RPMI7951 (cell line): Measurements from ENCODE around the gene GAPVD1. TPM values are rescaled to one million over a fixed set of nuclear protein-coding genes. Genes with fewer than 3 reads are reported as not detected.

Source experiments
- DNase-seq: peaks from one replicate; pipeline ENCODE4 v3.0.0-alpha.2; 2012; ENCODE audit warnings: low read depth
- total RNA-seq: library from RNA; depleted of rRNA; stranded (reverse); fragments of >200 nt; shearing (Covaris generic); gene quantifications from 2 replicates; pipeline ENCODE4 v1.2.3, GENCODE V29; 2014; rRNA removed

GAPVD1 gene
- total RNA-seq, 1 experiment from 2014 or later = 24.9 TPM

DNA sequence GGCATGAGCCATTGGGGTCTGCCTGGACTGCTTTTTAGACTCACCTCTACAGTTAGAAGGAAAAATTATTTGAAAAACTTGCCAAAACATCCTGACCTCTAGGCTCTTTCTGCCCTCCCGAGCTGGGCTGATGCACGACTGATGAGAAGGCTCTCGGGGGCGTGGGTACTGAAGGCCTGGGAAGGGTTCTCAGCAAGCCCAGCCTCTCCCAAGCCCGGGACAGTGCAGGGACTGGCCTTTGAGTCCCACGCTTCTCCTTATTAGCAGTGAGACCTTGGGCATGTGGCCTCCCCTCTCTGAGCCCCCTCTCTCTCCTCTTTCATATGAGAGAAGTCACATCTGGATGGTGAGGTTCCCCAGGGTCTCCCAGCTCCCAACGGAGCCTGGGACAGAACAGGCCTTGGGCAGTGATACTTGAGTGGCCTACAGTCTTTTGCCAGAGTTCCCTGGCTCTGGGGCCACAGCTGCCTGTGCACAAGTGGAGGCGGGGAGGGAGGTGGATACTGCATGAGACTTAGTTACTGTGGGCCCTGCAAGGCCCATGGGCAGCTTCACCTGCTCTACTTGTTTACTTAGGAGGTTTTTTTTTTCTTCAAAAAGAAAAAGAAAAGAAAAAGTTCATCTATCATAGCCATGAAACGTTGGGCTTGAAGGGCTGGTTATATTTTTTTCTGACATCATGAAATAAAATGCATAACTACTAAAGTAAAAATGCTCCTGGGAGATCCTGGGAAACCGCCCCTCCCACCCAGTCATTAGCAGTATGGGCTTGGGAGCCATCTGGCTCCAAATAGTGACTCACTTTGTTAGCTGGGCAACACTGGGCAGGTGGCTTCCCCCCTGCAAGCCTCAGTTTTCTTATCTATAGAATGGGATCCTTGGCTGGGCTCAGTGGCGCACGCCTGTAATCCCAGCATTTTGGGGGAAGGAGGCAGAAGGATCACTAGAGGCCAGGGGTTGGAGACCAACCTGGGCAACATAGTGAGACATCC, 139.4 kb downstream of the GAPVD1 start:
- no peak for DNase-seq

DNA sequence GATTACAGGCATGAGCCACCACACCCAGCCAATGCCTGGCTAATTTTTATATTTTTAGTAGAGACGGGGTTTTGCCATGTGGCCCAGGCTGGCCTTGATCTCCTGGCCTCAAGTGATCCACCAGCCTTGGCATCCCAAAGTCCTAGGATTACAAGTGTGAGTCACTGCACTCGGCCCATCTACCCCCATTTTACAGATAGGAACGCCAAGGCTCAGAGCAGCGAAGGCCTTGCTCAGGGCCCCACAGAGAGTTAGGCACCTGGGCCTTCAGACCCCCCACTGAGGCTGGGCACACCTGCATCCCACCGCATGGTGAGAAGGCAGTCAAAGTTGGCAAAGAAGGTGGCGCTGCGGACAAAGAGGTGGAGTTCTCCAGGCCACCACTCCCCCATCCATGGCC, 143.1 kb downstream of the GAPVD1 start:
- DNase-seq = no peak

DNA sequence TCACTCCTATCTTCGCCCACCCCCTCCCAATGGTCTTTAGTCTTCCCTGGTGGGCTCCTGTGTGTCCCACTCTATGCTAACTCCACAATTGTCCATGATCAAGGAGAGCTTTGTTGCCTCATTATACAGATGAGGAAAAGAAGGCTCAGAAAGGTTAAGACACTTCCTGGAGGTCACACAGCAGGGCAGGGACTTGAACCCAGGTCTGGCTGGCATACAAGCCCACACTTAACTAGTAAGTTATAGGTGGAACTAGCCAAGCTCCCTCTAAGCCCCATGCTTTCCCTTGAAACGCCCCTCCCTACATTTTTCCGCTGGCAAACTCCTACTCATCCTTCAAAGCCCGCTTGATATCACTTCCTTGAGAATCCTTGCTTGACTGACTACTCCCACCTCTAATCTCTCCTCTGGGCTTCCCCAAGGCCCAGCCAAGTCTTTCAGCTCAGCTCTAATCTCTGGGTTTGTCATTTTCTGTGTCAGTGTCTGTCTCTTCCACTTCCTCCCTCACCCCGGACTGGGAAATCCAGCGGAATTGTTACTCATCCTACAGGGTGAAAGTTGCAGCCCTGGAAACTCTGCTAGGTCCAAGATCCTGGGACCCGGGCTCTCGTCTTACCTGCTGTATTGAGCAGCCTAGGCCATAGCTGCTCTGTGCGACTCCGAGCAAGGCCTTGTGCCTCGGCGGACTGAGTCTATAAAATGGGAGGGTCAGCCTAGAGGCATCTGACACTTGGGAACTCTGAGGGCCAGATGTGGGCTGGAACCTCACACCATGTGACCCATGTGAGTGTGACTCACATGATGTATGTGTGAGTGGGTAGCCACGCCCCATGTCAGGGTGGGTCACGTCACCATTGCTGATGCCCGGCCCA, 144.5 kb downstream of the GAPVD1 start:
- DNase-seq = peak; percentile 73

DNA sequence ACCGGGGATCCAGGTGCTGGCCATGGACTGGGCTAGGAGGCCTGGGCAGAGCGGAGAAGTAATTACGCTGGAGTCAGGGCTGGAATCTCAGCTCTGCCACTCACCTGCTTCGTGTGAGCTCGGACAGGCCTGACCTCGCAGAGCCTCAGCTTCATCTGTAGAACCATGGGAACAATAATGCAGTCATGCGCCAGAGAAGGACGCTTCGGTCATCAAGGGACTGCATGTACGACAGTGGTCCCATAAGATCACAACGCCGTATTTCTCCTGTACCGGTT, 145.1 kb downstream of the GAPVD1 start:
- no peak for DNase-seq

DNA sequence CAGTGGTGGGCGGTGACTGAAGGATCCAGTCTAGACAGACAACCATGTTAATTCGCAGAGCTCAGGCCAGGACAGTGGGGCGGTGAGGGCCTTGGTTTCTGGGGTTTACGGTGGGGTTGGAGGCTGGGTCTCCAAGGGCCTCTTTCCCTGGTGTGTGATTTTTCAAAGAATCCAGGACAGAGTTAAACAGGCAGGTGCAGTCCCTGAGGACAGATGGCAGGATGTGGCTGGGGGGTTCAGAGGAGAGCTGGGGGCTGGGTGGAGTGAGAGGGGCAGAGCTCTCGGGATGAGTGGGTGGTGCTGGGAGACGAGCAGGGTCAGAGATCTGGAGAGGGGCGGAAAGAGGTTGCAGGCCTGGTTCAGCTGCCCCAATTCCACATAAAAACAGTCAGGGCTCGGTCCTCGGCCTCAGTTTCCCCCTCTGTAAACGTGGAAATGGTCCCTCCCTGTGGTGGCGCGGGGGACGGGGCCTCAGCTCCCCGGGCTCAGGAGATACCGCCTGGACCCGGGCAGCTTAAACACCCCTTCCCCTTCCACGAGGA, 145.9 kb downstream of the GAPVD1 start:
- DNase-seq = no peak

DNA sequence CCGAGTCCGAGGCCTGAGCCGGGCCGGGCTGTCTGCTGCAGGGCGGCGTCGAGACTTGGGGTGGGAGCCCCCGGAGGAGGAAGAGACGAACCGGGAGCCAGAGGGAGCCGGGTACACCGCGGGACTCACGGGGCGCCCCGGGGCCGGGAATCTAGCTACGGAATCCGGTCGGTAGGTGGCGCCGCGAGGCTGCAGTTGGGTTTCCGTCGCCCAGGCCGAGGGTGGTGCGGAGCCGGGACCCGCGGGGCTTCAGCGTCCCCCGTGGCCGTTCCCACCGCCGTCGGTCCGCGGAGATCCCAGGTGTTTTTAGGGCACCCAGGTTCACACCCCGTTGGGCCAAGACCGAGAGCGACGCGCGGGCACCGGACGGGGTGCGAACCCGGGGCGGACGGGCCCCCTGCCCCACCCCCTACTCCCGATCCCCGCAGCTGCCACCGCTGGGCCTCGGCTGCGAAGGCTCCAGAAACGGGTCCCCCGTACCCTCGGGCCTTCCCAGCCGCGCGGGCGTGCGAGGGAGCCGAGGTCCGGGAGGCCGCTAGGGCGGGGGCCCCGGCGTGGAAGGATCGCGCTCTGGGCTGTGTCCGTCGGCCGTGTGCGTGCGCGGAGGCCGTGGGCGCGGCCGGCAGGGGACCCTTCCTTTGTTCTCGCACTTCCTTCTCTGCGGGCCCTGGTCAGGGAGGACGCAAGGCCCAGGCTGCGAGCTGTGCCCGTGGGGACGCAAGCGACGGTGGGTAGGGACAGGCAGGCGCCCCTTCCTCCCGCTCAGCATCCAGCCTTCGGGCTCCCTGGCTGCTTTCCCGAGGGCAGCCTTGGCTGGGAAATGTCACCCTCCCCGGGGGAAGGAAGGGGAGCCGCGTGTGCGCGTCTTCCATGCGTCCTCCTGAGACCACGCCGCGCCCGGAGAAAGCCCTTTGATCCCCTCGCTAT, 146.6 kb downstream of the GAPVD1 start:
- DNase-seq = peak; percentile 54

DNA sequence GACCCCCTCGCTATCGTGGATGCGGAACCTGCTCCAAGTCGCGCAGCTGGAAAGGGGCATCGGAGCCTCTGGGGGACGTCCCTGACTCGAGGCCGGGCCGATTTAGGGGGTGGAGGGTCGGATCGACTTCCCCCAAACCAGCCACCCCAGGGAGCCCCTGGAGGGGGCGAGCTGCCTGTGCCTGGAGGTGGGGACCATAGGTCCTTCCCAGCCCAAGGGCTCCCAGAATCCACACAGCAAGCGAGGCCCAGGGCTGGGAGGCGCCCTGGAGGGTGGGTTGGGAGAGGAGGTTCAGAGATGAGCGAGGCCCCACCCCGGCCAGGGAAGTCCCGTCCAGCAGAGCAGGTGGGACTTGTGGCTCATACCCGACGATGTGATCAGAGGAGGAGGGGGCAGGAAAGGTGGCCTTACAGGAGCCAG, 147.6 kb downstream of the GAPVD1 start:
- peak; percentile 11 for DNase-seq

DNA sequence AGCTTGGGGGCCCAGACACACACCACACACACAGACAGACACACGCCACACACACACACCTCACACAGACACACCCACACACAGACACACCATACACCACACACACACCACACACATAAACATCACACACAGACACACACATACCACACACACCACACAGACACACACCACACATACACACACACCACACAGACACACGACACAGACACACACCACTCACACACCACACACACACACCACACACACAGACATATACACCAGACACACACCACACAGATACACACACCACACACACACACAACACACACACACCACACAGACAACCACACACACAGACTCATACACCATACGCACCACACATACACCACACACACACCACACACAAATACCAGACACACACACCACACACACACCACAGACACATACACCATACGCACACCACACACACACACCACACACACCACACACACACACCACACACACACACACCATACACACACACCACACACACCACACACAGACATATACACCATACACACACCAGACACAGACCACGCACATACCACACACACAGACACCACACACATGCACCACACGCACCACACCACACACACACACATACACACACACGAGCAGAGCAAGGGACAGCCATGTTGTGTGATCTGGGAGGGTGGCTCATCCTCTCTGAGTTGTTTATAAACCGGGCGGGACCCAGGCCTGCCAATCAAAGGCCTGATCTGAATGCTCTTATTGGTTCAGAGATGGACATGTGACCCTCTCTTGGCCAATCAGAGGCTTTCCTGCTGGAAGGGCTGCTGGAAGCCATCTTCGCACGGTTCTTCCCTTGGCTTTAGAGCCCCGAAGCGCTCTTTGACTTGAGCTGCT, 148.3 kb downstream of the GAPVD1 start:
- peak; percentile 51 for DNase-seq

DNA sequence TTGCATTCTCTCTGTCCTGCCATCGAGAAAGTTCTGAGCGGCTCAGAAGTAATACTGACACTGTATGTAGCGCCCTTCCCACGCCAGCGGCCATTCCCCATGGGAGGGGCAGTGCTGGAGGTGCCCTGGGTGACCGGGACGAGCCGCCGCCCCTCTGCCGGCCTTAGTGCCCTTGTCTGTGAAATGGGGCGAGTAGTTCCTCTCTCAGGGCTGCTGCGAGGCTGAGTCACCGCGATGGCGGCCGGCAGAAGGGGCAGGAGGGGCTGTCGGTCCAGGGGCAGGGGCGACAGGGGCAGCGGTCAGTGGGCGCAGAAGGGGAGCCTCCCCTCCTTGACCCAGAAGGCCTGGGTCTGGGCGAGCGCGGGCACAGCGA, 148.9 kb downstream of the GAPVD1 start:
- DNase-seq = no peak

DNA sequence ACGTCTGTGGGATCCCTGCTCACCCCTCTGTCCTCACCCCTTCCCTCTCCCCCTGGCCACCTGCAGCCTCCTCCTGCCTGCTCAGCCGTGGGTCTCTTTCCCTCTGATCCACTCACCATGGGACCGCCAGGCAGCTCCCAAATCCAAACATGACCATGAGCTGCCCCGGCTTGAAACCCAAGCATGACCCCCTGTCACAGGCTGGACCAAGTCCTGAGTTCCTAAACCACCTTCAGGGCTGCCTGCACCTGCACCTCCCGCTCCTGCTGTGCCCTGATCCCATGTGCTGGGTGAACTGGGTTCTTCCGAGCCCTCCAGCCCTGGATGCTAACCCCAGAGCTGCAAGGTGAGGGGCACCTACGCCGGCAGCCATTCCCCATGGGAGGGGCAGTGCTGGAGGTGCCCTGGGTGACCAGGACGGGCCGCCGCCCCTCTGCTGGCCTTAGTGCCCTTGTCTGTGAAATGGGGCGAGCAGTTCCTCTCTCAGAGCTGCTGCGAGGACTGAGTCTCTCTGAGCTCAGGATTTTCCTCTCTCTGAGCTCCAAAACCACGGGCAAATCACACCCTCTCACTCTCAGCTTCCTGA, 149.6 kb downstream of the GAPVD1 start:
- DNase-seq = no peak

DNA sequence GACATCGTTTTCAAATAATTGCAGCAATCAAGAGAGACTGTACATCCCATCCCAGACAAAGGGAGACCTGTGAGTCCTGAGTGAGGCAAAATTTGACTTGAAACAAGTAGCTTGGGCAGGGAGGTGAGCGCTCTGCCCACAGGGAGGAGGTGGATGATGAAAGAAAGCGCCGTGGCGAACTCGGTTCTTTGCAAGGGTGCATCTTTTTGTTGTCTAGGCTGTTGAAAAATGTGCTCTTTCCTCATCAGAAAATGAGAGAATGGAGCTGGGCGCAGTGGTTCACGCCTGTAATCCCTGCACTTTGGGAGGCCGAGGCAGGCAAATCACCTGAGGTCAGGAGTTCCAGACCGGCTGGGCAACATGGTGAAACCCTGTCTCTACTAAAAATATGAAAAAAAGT, 150.5 kb downstream of the GAPVD1 start:
- DNase-seq = no peak

DNA sequence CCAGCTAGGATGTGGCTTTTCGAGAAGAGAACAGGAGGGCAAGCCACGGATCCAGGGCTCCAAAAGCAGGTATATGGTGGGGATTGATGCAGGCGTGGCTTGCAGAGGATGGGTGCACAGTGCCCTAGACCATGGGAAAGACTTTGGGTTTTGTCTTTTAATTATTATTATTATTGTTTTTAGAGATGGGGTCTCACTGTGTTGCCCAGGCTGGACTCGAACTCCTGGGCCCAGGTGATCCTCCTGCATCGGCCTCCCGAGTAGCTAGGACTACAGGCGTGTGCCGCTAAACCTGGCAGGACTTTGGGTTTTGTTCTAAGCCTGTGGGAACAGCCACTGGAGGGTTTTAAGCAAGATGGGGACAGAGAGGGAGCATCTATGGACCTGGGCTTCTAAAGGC, 152.0 kb downstream of the GAPVD1 start:
- no peak for DNase-seq

DNA sequence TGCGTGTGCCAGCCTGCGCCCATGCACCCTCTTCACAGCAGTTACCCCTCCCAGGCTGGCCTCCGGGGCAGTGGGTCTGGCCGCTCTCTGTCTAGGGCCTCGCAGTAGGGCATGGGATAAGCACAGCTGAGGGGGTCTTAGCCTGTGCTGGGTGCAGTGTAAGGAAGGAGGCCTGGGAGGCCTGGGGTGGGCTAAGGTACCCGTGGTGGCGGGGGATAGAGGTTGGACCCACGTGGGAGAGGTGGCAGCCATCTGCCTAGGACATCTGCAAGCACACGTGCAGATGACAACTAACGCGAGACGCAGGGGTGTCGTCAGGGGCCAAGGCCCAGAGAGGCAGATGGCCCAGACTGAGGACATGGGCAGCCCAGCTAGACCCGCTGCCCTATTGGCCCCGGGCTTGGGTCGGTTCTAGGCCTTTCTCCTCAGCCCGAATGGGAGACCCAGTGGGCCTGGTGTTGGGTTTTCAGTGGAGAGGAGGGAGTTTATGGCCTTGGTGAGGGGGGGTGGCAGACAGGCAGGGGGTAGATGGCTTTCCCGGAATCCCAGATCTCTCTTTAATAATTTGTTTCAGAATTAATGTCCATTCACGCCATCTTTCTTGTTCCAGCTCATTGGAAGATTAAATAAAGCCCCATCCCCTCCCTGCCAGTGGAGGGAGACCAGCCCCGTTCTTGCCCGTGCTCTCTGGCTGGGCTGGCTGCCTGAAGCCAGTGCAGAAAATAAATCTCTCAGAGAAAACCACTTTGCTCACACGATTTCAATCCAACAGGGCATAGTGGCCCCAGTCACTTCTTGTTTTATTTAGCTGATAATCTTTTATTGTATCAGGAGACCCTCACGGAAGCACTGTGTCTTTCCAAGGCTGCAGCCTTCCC, 154.2 kb downstream of the GAPVD1 start:
- no peak for DNase-seq

DNA sequence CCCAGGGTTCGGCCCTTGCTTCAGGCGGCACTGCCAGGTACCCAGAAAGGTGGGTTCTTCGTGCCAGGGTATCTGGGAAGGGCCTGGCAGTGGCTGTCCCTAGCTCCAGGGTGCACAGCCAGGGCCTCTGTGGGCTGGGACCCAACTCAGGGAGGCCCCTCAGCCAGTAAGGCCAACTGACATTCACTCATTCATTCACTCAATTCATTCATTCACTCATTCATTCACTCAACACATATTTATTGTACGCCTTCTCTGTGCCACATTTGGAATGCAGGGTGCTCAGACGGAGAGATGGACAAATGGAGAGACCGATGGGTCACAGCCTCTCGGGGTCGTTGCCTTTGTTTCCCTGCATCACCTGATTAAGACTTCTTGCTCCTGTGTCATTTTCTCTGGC, 154.9 kb downstream of the GAPVD1 start:
- no peak for DNase-seq

Other genes starting within 250 kb of the GAPVD1 start
- 3.1 and 3.5 TPM in 2 replicates for gene SCAI, start 118.3 kb upstream of the GAPVD1 start, total RNA-seq
- 32.0 and 38.3 TPM in 2 replicates for gene PPP6C, start 72.0 kb upstream of the GAPVD1 start, total RNA-seq
- gene RABEPK, start 61.3 kb upstream of the GAPVD1 start, total RNA-seq = 25.1 and 33.5 TPM in 2 replicates
- 51.2 and 55.2 TPM in 2 replicates for gene HSPA5, start 20.5 kb upstream of the GAPVD1 start, total RNA-seq